HepG2 (cell line): ENCODE data around the gene CST3. TPM values are rescaled to one million over a fixed set of nuclear protein-coding genes. Genes with fewer than 3 reads are reported as not detected.

ENCODE experiments used
- AFF4 ChIP-seq: sonication (generic); formaldehyde crosslinking; IDR thresholded peaks from 2 replicates; pipeline ENCODE4 v1.4.0; 2020; ENCODE audit warnings: missing genetic modification reagents
- ATF7-NPFF ChIP-seq: sonication (generic); formaldehyde crosslinking; IDR thresholded peaks from 2 replicates; pipeline ENCODE4 v1.8.1; 2023; ENCODE audit warnings: mild to moderate bottlenecking, low read depth, missing genetic modification reagents, moderate library complexity
- ELF1 ChIP-seq: sonication (generic); formaldehyde crosslinking; IDR thresholded peaks from 2 replicates; pipeline ENCODE4 v1.4.0; 2020; ENCODE audit warnings: missing genetic modification reagents
- HDAC1 ChIP-seq: sonication (generic); formaldehyde crosslinking; IDR thresholded peaks from 2 replicates; pipeline ENCODE4 v1.5.1; 2020; ENCODE audit warnings: mild to moderate bottlenecking, missing genetic modification reagents
- HDAC6 ChIP-seq: fragments of 200-600 bp; sonication (generic); IDR thresholded peaks from 2 replicates; pipeline ENCODE4 v1.7.0; 2017; ENCODE audit warnings: mild to moderate bottlenecking, antibody characterized with exemption, low read length, low read depth
- JUNB ChIP-seq: sonication (generic); formaldehyde crosslinking; IDR thresholded peaks from 2 replicates; pipeline ENCODE4 v1.8.0; 2022; ENCODE audit warnings: missing genetic modification reagents, mild to moderate bottlenecking, borderline replicate concordance
- KDM2A ChIP-seq: sonication (generic); formaldehyde crosslinking; IDR thresholded peaks from 2 replicates; pipeline ENCODE4 v1.4.0; 2020; ENCODE audit warnings: low read depth, missing genetic modification reagents, borderline replicate concordance
- KLF13 ChIP-seq: sonication (generic); formaldehyde crosslinking; IDR thresholded peaks from 2 replicates; pipeline ENCODE4 v1.4.0; 2020; ENCODE audit warnings: mild to moderate bottlenecking, missing genetic modification reagents
- MED8 ChIP-seq: sonication (generic); formaldehyde crosslinking; IDR thresholded peaks from 2 replicates; pipeline ENCODE4 v1.8.1; 2023; ENCODE audit warnings: mild to moderate bottlenecking, missing genetic modification reagents; ENCODE audit not compliant: insufficient replicate concordance
- NFIC ChIP-seq: IDR thresholded peaks from 2 replicates; pipeline ENCODE4 v1.6.1; 2012; ENCODE audit warnings: mild to moderate bottlenecking, low read length, inconsistent platforms
- PATZ1 ChIP-seq: sonication (generic); formaldehyde crosslinking; IDR thresholded peaks from 2 replicates; pipeline ENCODE4 v1.4.0; 2020; ENCODE audit warnings: missing genetic modification reagents
- RFX5 ChIP-seq: IDR thresholded peaks from 2 replicates; pipeline ENCODE4 v1.6.1; 2011; ENCODE audit warnings: low read depth, low read length, improper control_type of control experiment
- SATB2 ChIP-seq: sonication (generic); formaldehyde crosslinking; IDR thresholded peaks from 2 replicates; pipeline ENCODE4 v1.5.0; 2020; ENCODE audit warnings: missing genetic modification reagents
- SIN3B ChIP-seq: fragments of 150-350 bp; IDR thresholded peaks from 2 replicates; pipeline ENCODE4 v1.6.1; 2014; ENCODE audit warnings: low read length
- TCF7 ChIP-seq: sonication (generic); IDR thresholded peaks from 2 replicates; pipeline ENCODE4 v1.6.1; 2016; ENCODE audit warnings: antibody characterized with exemption, low read depth
- ZBTB20 ChIP-seq: sonication (generic); formaldehyde crosslinking; IDR thresholded peaks from 2 replicates; pipeline ENCODE4 v1.8.1; 2023; ENCODE audit warnings: missing genetic modification reagents, low read depth, mild to moderate bottlenecking, borderline replicate concordance
- ZNF124 ChIP-seq: sonication (generic); formaldehyde crosslinking; IDR thresholded peaks from 2 replicates; pipeline ENCODE4 v1.4.0; 2020; ENCODE audit warnings: missing genetic modification reagents
- ZNF136 ChIP-seq: sonication (generic); formaldehyde crosslinking; IDR thresholded peaks from 2 replicates; pipeline ENCODE4 v1.8.1; 2022; ENCODE audit warnings: low read depth, mild to moderate bottlenecking, moderate library complexity, missing genetic modification reagents
- ZNF652 ChIP-seq: IDR thresholded peaks from 2 replicates; pipeline ENCODE4 v1.6.1; 2016; ENCODE audit warnings: low read depth, borderline replicate concordance
- polyA plus RNA-seq, 8 experiments: library from polyadenylated mRNA; depleted of rRNA in 3 of 8; stranded (reverse) in 7 of 8; unstranded in 1 of 8; fragments of >200 nt; fragmentation: Illumina TruSeq in 4 of 8; extraction: Trizol in 4 of 8; gene quantifications; 2 replicates each; pipeline versions ENCODE4 v1.2.1 to v1.2.3, GENCODE V29; 2011 to 2016; ENCODE audit warnings: low read depth in 4 of 8, missing spikeins in 1 of 8, mixed read lengths in 1 of 8; ENCODE audit not compliant: insufficient read depth in 1 of 8
- total RNA-seq, 5 experiments: library from RNA; depleted of rRNA; stranded (reverse); fragments of >200 nt; fragmentation: Illumina TruSeq; extraction: Trizol; gene quantifications; 2 replicates each; pipeline ENCODE4 v1.2.3, GENCODE V29; 2016; ENCODE audit warnings: low read depth in 1 of 5
- TF ChIP-seq, protein P1 (sequence below): sonication (generic); formaldehyde crosslinking; IDR thresholded peaks from 2 replicates; pipeline ENCODE4 v1.5.0; 2020; ENCODE audit warnings: missing genetic modification reagents, mild to moderate bottlenecking, borderline replicate concordance
- TF ChIP-seq, protein P2 (sequence below): sonication (generic); formaldehyde crosslinking; IDR thresholded peaks from 2 replicates; pipeline ENCODE4 v1.5.1; 2020; ENCODE audit warnings: missing genetic modification reagents, mild to moderate bottlenecking, borderline replicate concordance

CST3 gene
- total and polyA plus RNA-seq, 2 of the 13 experiments (the other 11 are each of a cell fraction or from before 2014, with no cell fraction given), result 690 to 1,005 TPM

- TF ChIP-seq RFX5, result 0 out of 2 replicates have a peak, but pooled peaks have one; percentile 17
- peak; percentile 29; the same call in 1 of the 2 replicates for TF ChIP-seq TCF7
- peak; percentile 82; the same call in 1 of the 2 replicates for TF ChIP-seq JUNB (CRISPR knock-in tag)
- TF ChIP-seq HDAC1 (CRISPR knock-in tag), result peak; percentile 84
- no peak for TF ChIP-seq KLF13 (CRISPR knock-in tag)
- TF ChIP-seq, protein P1, sequence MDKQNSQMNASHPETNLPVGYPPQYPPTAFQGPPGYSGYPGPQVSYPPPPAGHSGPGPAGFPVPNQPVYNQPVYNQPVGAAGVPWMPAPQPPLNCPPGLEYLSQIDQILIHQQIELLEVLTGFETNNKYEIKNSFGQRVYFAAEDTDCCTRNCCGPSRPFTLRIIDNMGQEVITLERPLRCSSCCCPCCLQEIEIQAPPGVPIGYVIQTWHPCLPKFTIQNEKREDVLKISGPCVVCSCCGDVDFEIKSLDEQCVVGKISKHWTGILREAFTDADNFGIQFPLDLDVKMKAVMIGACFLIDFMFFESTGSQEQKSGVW, result no peak
- TF ChIP-seq KDM2A (CRISPR knock-in tag), result peak; percentile 85
- TF ChIP-seq ZNF136 (CRISPR knock-in tag), result no peak
- TF ChIP-seq SATB2 (CRISPR knock-in tag), result no peak
- TF ChIP-seq ZBTB20 (CRISPR knock-in tag), result peak; percentile 61; the same call in 1 of the 2 replicates
- peak; percentile 87 for TF ChIP-seq PATZ1 (CRISPR knock-in tag)
- TF ChIP-seq, protein P2, sequence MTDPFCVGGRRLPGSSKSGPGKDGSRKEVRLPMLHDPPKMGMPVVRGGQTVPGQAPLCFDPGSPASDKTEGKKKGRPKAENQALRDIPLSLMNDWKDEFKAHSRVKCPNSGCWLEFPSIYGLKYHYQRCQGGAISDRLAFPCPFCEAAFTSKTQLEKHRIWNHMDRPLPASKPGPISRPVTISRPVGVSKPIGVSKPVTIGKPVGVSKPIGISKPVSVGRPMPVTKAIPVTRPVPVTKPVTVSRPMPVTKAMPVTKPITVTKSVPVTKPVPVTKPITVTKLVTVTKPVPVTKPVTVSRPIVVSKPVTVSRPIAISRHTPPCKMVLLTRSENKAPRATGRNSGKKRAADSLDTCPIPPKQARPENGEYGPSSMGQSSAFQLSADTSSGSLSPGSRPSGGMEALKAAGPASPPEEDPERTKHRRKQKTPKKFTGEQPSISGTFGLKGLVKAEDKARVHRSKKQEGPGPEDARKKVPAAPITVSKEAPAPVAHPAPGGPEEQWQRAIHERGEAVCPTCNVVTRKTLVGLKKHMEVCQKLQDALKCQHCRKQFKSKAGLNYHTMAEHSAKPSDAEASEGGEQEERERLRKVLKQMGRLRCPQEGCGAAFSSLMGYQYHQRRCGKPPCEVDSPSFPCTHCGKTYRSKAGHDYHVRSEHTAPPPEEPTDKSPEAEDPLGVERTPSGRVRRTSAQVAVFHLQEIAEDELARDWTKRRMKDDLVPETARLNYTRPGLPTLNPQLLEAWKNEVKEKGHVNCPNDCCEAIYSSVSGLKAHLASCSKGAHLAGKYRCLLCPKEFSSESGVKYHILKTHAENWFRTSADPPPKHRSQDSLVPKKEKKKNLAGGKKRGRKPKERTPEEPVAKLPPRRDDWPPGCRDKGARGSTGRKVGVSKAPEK (CRISPR knock-in tag), result no peak
- no peak; the same call in 1 of the 2 replicates for TF ChIP-seq ELF1
- TF ChIP-seq ZNF652, result peak; percentile 55; the same call in 1 of the 2 replicates
- no peak for TF ChIP-seq AFF4 (CRISPR knock-in tag)
- TF ChIP-seq ATF7-NPFF, result no peak
- TF ChIP-seq HDAC6, result no peak
- TF ChIP-seq ZNF124, result peak; percentile 41; the same call in 1 of the 2 replicates
- TF ChIP-seq SIN3B, result no peak
- no peak for TF ChIP-seq NFIC
- peak; percentile 79 for TF ChIP-seq MED8 (CRISPR knock-in tag)
Observed at GRCh38 chr20:23629017-23629541, 8.7 kb downstream of the CST3 start (continued).
